Measurements from ENCODE around the gene CCL14.
"Not testable (repeated sequence)": the region's sequence is repeated elsewhere in the genome, so short reads cannot be mapped to it uniquely, and the experiment has no call there.

Gene CCL14

GRCh38 chr17:35986643-35987042 is at the start of gene CCL14:
TSS of gene CCL14 (minus strand) at chr17:35986729. CDS start at chr17:35986649, 80 bp downstream.
- no peak for FAIRE-seq

DNA sequence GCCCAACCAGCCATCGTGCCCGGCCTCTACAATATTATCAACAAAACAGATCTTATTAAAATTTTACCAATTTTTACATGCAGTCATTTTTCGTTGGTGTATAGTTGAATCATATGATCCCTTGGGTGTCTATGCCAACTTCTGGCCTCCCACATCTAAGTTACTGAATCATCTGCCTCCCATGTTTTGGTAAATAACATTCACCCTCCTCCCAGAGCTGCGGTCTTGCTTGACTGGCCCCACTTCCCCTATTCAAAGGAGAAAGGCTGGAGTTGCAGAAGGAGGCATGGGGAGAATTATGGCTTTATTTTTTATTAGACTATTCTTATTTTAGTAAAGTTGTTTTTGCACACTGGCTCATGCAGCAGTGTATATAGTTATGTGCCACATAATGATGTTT is 49.7 kb upstream of the CCL14 start:
- no peak for FAIRE-seq

- no peak for FAIRE-seq
These were observed 47.6 kb upstream of the CCL14 start for GRCh38 chr17:36034127-36034526.

DNA sequence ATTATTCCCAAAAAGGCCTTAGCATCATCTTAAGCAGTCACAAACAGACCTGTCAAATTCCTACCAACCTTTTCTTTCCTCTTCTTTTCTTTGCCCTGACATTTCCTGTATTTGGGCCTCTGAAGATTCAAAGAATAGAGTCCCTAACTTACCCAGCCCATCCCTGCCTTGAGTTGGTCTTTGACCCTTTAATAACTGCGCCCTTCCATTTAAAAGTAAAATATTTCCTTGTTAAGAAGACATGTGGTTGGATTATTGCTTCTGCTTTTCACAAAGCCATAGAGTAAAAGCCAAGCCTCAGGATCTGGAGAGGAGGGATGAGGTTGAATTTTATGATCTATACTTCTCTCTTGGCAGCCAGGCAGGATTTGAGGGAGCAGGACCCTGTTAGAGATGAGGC is 44.4 kb upstream of the CCL14 start:
- no peak for FAIRE-seq

- no peak for FAIRE-seq
These were observed 41.2 kb upstream of the CCL14 start for GRCh38 chr17:36027761-36028160.

DNA sequence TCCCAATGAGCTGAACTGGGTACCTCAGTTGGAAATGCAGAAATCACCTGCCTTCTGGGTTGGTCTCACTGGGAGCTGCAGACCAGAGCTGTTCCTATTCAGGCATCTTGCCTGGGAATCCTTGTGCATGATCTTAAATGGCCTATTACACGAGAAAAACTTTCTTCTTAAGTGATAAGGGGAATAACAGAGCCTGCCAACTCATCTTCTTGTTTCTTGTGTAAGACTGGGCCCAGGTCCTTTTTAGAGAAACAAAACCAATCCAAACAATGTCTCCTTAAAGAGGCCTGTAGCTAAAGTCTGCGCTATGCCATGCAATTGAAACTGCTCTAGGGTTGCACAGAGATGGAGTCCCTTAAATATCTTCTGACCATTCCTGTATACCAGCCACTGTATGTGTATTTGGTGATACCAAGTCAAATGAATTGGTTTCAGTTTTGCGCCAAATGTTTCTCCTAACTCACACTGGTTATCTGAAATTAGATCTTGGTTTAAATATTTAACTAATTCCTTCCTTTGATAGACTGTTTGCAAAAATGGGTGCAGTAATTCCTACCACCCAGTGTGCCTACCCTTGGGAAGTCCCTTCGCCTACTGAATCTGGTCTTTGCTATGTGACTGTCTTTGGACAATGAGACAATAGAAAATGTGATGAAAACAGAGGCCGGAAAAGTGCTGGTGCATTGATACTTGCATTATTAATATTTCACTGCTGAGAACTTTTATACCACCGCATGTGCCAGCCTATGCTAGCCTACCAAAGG is 37.8 kb upstream of the CCL14 start:
- no peak for FAIRE-seq

GRCh38 chr17:36019423-36019822 is 32.9 kb upstream of the CCL14 start:
- no peak for FAIRE-seq

DNA sequence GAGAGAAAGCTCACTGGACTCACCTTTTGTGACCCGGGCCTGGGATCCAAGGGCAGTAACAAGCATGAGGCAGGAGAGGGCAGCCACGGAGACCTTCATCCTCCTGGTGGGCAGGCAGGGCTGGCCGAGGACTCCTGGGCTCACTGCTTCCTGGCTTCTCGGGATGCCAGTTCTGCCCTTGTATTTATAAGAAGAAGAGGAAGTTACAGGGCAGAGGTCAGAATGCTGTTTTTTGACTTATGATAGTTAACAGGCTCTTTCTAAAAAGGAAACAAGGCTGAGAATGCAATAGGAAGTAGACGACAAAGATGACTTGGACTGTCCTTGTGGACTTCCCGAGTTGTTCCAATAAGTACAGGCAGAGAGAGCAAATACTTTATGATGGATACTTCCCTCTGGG is 31.3 kb upstream of the CCL14 start, which contains the start of gene CCL23:
CCL23 (minus strand) TSS at position 174 of the 400 bp plus-strand sequence; CDS start at position 99, 75 bp downstream.
- no peak for FAIRE-seq

DNA sequence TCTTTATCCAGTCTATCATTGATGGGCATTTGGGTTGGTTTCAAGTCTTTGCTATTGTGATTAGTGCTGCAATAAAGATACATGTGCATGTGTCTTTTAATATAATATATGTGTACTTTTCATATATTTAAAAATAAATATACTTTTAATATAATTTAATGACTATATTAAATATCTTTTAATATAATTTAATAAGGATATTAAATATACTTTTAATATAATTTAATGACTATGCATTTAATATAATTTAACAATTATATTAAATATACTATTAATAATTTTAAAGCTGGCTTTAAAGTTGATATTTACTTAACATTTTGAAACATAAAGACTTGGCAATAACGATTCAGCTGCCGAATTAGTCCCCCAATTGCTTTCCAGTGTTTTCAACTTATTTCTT is 30.0 kb upstream of the CCL14 start:
- FAIRE-seq: no peak

DNA sequence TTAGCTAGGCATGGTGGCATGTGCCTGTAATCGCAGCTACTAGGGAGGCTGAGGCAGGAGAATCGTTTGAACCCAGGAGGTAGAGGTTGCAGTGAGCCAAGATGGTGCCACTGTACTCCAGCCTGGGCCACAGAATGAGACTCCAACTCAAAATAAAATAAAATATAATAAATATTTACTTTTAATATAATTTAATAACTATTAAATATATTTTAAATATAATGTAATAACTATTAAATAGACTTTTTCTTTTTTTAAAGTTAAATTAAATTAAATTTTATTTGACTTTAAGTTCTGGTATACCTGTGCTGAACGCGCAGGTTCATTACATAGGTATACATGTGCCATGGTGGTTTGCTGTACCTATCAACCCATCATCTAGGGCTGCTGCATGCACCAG is 29.4 kb upstream of the CCL14 start:
- FAIRE-seq: not testable (repeated sequence)

DNA sequence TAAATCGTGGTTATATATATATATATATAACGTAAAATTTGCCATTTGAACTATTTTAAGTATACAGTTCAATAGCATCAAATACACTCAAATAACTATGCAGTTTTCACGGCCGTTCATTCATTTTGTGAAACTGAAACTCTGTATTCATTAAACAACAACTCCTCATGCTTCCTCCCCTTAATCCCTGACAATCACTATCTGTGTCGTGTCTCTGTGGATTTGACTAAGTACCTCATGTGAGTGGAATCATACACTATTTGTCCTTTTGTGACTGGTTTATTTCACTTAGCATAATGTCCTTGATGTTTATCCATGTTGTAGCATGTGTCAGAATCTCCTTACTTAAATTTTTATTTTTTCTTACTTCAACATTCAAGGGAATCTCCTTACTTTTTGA is 28.4 kb upstream of the CCL14 start:
- FAIRE-seq: no peak

DNA sequence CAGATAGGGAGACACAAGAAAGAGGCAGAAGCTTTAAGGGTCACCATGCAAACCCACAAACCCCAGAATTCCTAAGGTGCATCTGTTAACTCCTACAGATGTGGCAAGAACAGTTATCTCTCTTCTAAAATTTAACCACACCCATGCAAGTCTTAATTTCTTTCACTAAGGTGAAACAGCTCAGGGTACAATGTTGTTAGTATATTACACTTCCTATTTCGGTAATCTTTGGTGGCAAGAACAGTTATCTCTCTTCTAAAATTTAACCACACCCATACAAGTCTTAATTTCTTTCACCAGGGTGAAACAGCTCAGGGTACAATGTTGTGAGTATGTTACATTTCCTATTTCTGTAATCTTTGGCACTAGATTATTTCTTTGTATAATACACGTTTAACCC is 24.7 kb upstream of the CCL14 start:
- FAIRE-seq: no peak

DNA sequence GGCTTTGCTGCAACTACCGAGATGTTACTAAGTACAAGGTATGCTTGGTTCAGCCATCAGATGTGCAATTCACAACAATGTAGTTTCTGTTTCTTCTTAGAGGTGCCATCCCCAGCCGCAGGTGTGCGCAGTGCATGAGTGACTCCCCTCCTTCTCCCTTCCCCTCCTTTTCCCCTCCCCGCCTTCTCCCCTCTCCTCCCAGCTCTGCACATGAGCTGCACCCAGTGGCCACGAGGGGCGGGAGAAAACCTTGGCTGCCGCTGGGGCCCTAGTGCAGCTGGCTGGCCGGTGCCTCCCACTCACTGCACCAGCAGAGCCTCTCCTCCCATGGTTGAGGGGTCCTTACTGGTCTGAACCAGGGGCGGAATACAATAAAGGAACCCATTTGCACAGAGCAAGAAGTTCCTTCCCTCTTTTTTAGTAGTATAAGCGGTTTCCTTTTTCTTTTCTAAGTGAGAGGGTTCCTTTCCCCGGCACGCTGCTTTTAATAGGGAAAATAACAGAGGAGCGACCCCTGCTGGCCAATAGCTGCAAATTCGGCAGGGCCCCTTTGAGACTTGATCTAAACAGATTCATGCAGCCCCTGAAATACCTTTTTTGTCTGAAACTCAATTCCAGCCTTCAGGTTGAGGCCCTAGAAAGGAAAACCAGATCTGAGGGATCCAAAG is 22.6 kb upstream of the CCL14 start:
- no peak for FAIRE-seq

DNA sequence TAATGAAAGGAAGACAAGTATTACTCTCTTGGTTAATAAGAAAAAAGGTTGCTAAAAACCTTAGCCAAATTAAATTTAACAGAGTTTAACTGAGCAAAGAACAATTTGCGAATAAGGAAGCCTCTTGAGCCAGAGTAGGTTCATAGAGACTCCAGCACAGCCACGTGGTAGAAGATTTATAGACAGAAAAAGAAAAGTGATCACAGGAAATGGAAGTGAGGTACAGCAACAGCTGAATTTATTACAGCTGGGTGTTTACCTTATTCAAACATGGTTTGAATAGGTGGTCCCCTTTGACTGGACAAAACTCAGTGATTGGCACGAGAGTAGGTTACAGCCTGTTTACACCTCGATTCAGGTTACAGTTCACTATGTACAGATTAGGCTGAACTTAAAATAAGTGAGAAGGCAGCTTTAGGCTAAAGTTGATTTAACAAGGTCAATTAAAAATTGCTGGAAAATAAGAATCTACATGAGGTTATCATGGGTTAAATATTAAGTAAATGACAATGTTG is 18.1 kb upstream of the CCL14 start:
- FAIRE-seq: no peak

GRCh38 chr17:36002631-36003030 is 16.1 kb upstream of the CCL14 start:
- no peak for FAIRE-seq

- FAIRE-seq: no peak
These were observed 15.5 kb upstream of the CCL14 start for GRCh38 chr17:36001862-36002603.

DNA sequence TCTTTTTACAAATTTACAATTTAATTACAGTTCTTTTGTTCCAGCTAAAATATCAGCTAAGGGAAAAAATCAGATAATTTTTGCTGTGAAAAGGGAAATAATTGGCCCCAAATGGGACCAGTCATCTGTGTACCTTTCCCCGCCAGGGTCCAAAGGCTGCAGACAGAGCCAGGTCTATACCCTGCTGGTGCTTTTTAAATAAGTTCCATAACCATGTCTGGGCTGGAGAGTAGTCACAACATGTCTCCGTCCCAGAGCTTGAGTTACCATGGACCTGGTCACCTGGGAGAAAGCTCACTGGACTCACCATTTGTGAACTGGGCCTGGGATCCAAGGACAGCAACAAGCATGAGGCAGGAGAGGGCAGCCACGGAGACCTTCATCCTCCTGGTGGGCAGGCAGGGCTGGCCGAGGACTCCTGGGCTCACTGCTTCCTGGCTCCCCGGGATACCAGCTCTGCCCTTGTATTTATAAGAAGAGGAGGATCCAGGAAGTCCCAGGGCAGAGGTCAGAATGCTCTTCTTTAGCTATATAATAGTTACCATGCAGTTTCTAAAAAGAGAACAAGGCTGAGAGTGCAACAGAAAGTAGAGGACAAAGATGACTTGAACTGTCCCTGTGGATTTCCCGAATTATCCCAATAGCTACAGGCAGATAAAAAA is 14.7 kb upstream of the CCL14 start, which contains the start of gene CCL15:
CCL15 (minus strand) TSS at position 444 of the 662 bp plus-strand sequence; CDS start at position 383, 61 bp downstream.
- FAIRE-seq: no peak

- FAIRE-seq: no peak
These were observed 14.2 kb upstream of the CCL14 start for GRCh38 chr17:36000732-36001109.

- FAIRE-seq: no peak
These were observed 12.2 kb upstream of the CCL14 start for GRCh38 chr17:35998756-35999155.

DNA sequence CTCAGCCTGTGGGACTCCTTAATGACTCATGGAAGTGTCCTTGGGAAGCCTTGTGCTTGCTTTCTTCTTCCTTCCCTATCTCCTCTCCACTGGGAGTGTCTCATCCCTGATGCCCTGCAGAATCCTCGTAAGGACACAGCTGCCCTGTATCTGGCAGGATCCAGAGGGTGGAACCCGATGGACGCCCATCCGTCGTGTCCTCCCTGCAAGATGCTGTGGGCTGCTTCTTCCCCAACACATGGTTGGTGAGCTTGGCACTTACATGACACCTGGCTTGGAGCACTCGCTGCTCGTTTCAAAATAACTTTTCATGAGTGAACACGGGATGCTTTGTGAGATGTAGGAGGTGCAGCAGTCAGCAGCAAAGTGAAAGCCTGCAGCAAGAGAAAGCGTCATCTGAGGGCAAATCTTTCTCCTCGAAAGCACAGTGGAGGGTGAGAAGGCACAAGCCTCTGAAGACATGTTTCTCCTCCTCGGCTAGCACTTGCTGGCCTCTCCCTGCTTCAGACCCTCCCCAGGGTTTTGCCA is 11.6 kb upstream of the CCL14 start:
- FAIRE-seq: no peak

- FAIRE-seq: not testable (repeated sequence)
These were observed 8.8 kb upstream of the CCL14 start for GRCh38 chr17:35995346-35995745.

DNA sequence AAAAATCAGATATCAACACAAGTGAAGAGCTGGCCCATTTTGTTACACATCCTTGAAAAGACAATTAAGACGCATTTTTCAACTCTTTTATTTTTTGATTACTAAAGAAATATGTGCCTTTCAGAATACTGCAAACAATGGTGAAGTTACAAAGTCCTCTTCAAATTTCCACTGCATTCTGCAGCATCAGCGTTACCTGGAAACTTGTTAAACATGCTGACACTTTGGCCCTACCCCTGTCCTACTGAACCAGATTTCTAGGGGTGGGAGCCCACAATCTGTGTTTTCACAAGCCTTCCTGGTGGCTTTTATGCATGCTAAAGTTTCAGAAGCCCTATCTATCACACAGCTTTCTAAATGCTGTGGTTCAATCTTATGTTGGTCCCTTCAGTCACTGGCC is 4.5 kb upstream of the CCL14 start:
- FAIRE-seq: no peak

- no peak for FAIRE-seq
These were observed 1.6 kb upstream of the CCL14 start for GRCh38 chr17:35988164-35988563.

All from G401.6 (cell line).